ENCODE measurements around the gene NISCH.

Gene NISCH

GRCh38 chr3:52519445-52520140 is 64.2 kb downstream of the NISCH start:
- TF ChIP-seq CTCF (IDR thresholded peaks at IDR 0.05): no peak

- no peak for TF ChIP-seq CTCF (IDR thresholded peaks at IDR 0.05)
Observed at GRCh38 chr3:52520141-52520667, 64.8 kb downstream of the NISCH start.

GRCh38 chr3:52520716-52521487 is 65.5 kb downstream of the NISCH start:
- TF ChIP-seq CTCF (IDR thresholded peaks at IDR 0.05): no peak

GRCh38 chr3:52521488-52521824 is 66.1 kb downstream of the NISCH start:
- no peak for TF ChIP-seq CTCF (IDR thresholded peaks at IDR 0.05)

- no peak for TF ChIP-seq CTCF (IDR thresholded peaks at IDR 0.05)
Observed at GRCh38 chr3:52521881-52522650, 66.7 kb downstream of the NISCH start.

GRCh38 chr3:52522651-52523251 is 67.3 kb downstream of the NISCH start:
- no peak for TF ChIP-seq CTCF (IDR thresholded peaks at IDR 0.05)
